KG1 (cell line): Measurements from ENCODE around the gene NT5C2.

Source experiments
- DNase-seq: peaks from one replicate; lab custom pipeline; 2025; lab: John Stamatoyannopoulos, UW

The NT5C2 gene

GRCh38 chr10:103123282-103124024, 69.6 kb downstream of the NT5C2 start:
- no peak for DNase-seq

- no peak for DNase-seq
Observed at GRCh38 chr10:103120977-103121735, 71.9 kb downstream of the NT5C2 start.

- DNase-seq, result no peak
Observed at GRCh38 chr10:103120546-103120945, 72.5 kb downstream of the NT5C2 start.

- no peak for DNase-seq
Observed at GRCh38 chr10:103117247-103117646, 75.8 kb downstream of the NT5C2 start.

GRCh38 chr10:103114876-103115275, 78.2 kb downstream of the NT5C2 start:
- no peak for DNase-seq

GRCh38 chr10:103111918-103112877, 80.9 kb downstream of the NT5C2 start:
- no peak for DNase-seq

- no peak for DNase-seq
Observed at GRCh38 chr10:103111031-103111917, 81.8 kb downstream of the NT5C2 start.

- DNase-seq, result no peak
Observed at GRCh38 chr10:103110407-103110806, 82.7 kb downstream of the NT5C2 start.

GRCh38 chr10:103109821-103110220, 83.3 kb downstream of the NT5C2 start:
- no peak for DNase-seq

GRCh38 chr10:103106539-103106938, 86.5 kb downstream of the NT5C2 start:
- DNase-seq, result no peak

GRCh38 chr10:103105462-103105861, 87.6 kb downstream of the NT5C2 start:
- DNase-seq, result no peak

- no peak for DNase-seq
Observed at GRCh38 chr10:103104721-103105120, 88.4 kb downstream of the NT5C2 start.

- no peak for DNase-seq
Observed at GRCh38 chr10:103103989-103104388, 89.1 kb downstream of the NT5C2 start.

GRCh38 chr10:103102195-103102594, 90.9 kb downstream of the NT5C2 start:
- no peak for DNase-seq

- DNase-seq, result no peak
Observed at GRCh38 chr10:103100620-103101019, 92.5 kb downstream of the NT5C2 start.

GRCh38 chr10:103098240-103098639, 94.8 kb downstream of the NT5C2 start:
- DNase-seq, result no peak

GRCh38 chr10:103096130-103096529, 96.9 kb downstream of the NT5C2 start:
- DNase-seq, result no peak

- DNase-seq, result no peak
Observed at GRCh38 chr10:103095005-103095404, 98.1 kb downstream of the NT5C2 start.

- DNase-seq, result no peak
Observed at GRCh38 chr10:103090911-103091310, 102.2 kb downstream of the NT5C2 start.

GRCh38 chr10:103089493-103089892, 103.6 kb downstream of the NT5C2 start:
- DNase-seq, result no peak

GRCh38 chr10:103086799-103087198, 106.3 kb downstream of the NT5C2 start:
- no peak for DNase-seq
